Liver (tissue), 9 donors: Measurements from ENCODE around the gene SLC1A2. TPM values are rescaled to one million over a fixed set of nuclear protein-coding genes. Genes with fewer than 3 reads are reported as not detected.

Experiments
- DNase-seq: peaks from one replicate; pipeline ENCODE4 v3.0.0-alpha.2; 2017; ENCODE audit warnings: low spot score
- H3K27ac ChIP-seq, 2 donors: one replicate each; pipeline ENCODE4 v1.7.0; 2013; ENCODE audit warnings: inconsistent platforms in 2 of 2, low read length in 2 of 2, control low read depth in 1 of 2, low read depth in 1 of 2, mild to moderate bottlenecking in 1 of 2
- H3K27me3 ChIP-seq, 4 donors: one replicate each; pipeline versions ENCODE4 v1.6.1 to v1.7.0; 2013; ENCODE audit warnings: low read length in 3 of 4, inconsistent platforms in 1 of 4, mild to moderate bottlenecking in 1 of 4, moderate library complexity in 1 of 4; ENCODE audit not compliant: control insufficient read depth in 4 of 4, insufficient read depth in 4 of 4
- H3K36me3 ChIP-seq, 4 donors: one replicate each; pipeline versions ENCODE4 v1.6.1 to v1.7.0; 2013; ENCODE audit warnings: low read length in 3 of 4, mild to moderate bottlenecking in 3 of 4, low read depth in 1 of 4, moderate library complexity in 1 of 4; ENCODE audit not compliant: control insufficient read depth in 4 of 4, insufficient read depth in 3 of 4
- H3K4me1 ChIP-seq, 4 donors: one replicate each; pipeline versions ENCODE4 v1.6.1 to v1.7.0; 2013; ENCODE audit warnings: low read length in 3 of 4, mild to moderate bottlenecking in 3 of 4, moderate library complexity in 1 of 4; ENCODE audit not compliant: control insufficient read depth in 4 of 4, insufficient read depth in 4 of 4
- H3K4me3 ChIP-seq, 3 donors: one replicate each; pipeline versions ENCODE4 v1.6.1 to v1.7.0; 2013; ENCODE audit warnings: low read length in 3 of 3, control low read depth in 1 of 3, low read depth in 1 of 3, mild to moderate bottlenecking in 1 of 3
- H3K9ac ChIP-seq, 2 donors: one replicate each; pipeline ENCODE4 v1.7.0; 2013; ENCODE audit warnings: low read length in 2 of 2, mild to moderate bottlenecking in 2 of 2, moderate library complexity in 2 of 2, control low read depth in 1 of 2, low read depth in 1 of 2
- H3K9me3 ChIP-seq, 4 donors: one replicate each; pipeline versions ENCODE4 v1.6.1 to v1.7.0; 2013; ENCODE audit warnings: low read length in 3 of 4; ENCODE audit not compliant: control insufficient read depth in 4 of 4
- EGR1 ChIP-seq, 2 donors: IDR thresholded peaks; 2 replicates each; pipeline ENCODE4 v1.6.1; 2016 to 2018; ENCODE audit warnings: antibody characterized with exemption in 2 of 2, low read depth in 2 of 2
- FOXA1 ChIP-seq: IDR thresholded peaks from 2 replicates; pipeline ENCODE4 v1.6.1; 2016; ENCODE audit warnings: antibody characterized with exemption
- FOXA2 ChIP-seq: IDR thresholded peaks from 2 replicates; pipeline ENCODE4 v1.6.1; 2016; ENCODE audit warnings: antibody characterized with exemption
- GABPA ChIP-seq, 2 donors: IDR thresholded peaks in 1 of 2; conservative IDR thresholded peaks in 1 of 2; 2 replicates each; pipeline ENCODE4 v1.6.1; 2016; ENCODE audit warnings: antibody characterized with exemption in 2 of 2, mild to moderate bottlenecking in 1 of 2, moderate library complexity in 1 of 2
- HNF4A ChIP-seq, 2 donors: conservative IDR thresholded peaks; 2 replicates each; pipeline ENCODE4 v1.6.1; 2016; ENCODE audit warnings: antibody characterized with exemption in 2 of 2, mild to moderate bottlenecking in 2 of 2
- HNF4G ChIP-seq: IDR thresholded peaks from 2 replicates; pipeline ENCODE4 v1.6.1; 2016; ENCODE audit warnings: antibody characterized with exemption
- JUND ChIP-seq, 2 donors: IDR thresholded peaks; 2 replicates each; pipeline ENCODE4 v1.6.1; 2016; ENCODE audit warnings: antibody characterized with exemption in 2 of 2
- NR2F2 ChIP-seq: IDR thresholded peaks from 2 replicates; pipeline ENCODE4 v1.6.1; 2016; ENCODE audit warnings: antibody characterized with exemption
- RAD21 ChIP-seq, 2 donors: IDR thresholded peaks; 2 replicates each; pipeline ENCODE4 v1.6.1; 2016; ENCODE audit warnings: antibody characterized with exemption in 2 of 2, mild to moderate bottlenecking in 2 of 2
- RXRA ChIP-seq, 2 donors: IDR thresholded peaks; 2 replicates each; pipeline ENCODE4 v1.6.1; 2017 to 2018; ENCODE audit warnings: antibody characterized with exemption in 2 of 2, mild to moderate bottlenecking in 1 of 2
- SP1 ChIP-seq: IDR thresholded peaks from 2 replicates; pipeline ENCODE4 v1.6.1; 2018; ENCODE audit warnings: antibody characterized with exemption, mild to moderate bottlenecking
- TAF1 ChIP-seq: conservative IDR thresholded peaks from 2 replicates; pipeline ENCODE4 v1.6.1; 2016; ENCODE audit warnings: antibody characterized with exemption, mild to moderate bottlenecking
- YY1 ChIP-seq: IDR thresholded peaks from 2 replicates; pipeline ENCODE4 v1.6.1; 2016; ENCODE audit warnings: antibody characterized with exemption, mild to moderate bottlenecking
- whole genome bisulfite sequencing: extraction: QIAGEN DNeasy Blood & Tissue Kit; methylation state at CpG from one replicate; pipeline ENCODE4 v1.1.7; 2013; 5-methylcytosine and 5-hydroxymethylcytosine counted together
- polyA plus RNA-seq, 2 donors: library from polyadenylated mRNA; stranded (reverse) in 1 of 2; unstranded in 1 of 2; fragments of 200-250 nt in 1 of 2; fragments of >200 nt in 1 of 2; fragmentation: Nextera tagmentation in 1 of 2; extraction: Ambion mirVana in 1 of 2; gene quantifications; one replicate each; pipeline versions ENCODE4 v1.2.1 to v1.2.3, GENCODE V29; 2013 to 2015
- total RNA-seq, 2 donors: library from RNA; depleted of rRNA; stranded (reverse); fragments of >200 nt; gene quantifications; one replicate each; pipeline ENCODE4 v1.2.3, GENCODE V29; 2014
- TF ChIP-seq, protein P1 (sequence below): fragments of 150-350 bp; IDR thresholded peaks from 2 replicates; pipeline ENCODE4 v1.5.1; 2017; ENCODE audit warnings: improper control_type of control experiment, low read depth, low read length; ENCODE audit not compliant: missing input control
- TF ChIP-seq, protein P2 (sequence below): IDR thresholded peaks from 2 replicates; pipeline ENCODE4 v1.6.1; 2016; ENCODE audit warnings: antibody characterized with exemption
- TF ChIP-seq, protein P3 (sequence below): IDR thresholded peaks from 2 replicates; pipeline ENCODE4 v1.6.1; 2016; ENCODE audit warnings: antibody characterized with exemption
- TF ChIP-seq, protein P4 (sequence below): IDR thresholded peaks from 2 replicates; pipeline ENCODE4 v1.6.1; 2016; ENCODE audit warnings: antibody characterized with exemption, mild to moderate bottlenecking
- donor health status: healthy.
- donor health status: healthy.
- donor health status: healthy.
- donor health status: healthy.
- donor health status: healthy.

The SLC1A2 gene
- total and polyA plus RNA-seq, 4 donors: 6.4 to 19.5 (median 13.5) TPM

DNA sequence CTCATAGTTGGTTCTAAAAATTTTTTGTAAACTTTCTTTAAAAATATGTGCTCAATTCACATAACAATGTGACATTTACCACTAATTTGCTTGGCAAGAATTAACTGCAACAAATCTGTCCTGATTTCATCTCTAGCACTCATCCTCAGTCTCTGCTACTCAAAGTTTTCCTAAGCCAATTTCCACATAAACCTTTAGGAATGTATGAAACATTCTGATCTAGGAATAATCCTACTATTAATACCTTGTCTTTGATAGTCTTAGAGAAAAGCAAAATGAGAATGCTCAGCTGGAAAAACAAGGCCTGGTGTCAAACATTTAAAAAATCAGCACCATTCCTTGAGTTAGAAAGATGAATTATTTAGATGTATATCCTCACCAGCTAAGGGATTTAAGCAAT lies 166.1 kb downstream of the SLC1A2 start:
- Histone ChIP-seq H3K9ac (no peak overlapping the region), H3K27ac (no peak overlapping the region), H3K4me3 (no peak overlapping the region), H3K9me3 (no peaks in the 10 kb centered on the region), H3K4me1 (peaks cover 0 to 5% (median 0%) of the 10 kb centered on the region in 4 donors), H3K27me3 (no peaks in the 10 kb centered on the region), H3K36me3 (no peaks in the 10 kb centered on the region)
- TF ChIP-seq JUND (IDR thresholded peaks at IDR 0.05): no peak
- no peak for TF ChIP-seq FOXA1
- TF ChIP-seq SP1: no peak
- TF ChIP-seq GABPA (IDR thresholded peaks at IDR 0.05 in 1 of 2, conservative IDR thresholded peaks at IDR 0.05 in 1 of 2): no peak
- TF ChIP-seq, protein P1, sequence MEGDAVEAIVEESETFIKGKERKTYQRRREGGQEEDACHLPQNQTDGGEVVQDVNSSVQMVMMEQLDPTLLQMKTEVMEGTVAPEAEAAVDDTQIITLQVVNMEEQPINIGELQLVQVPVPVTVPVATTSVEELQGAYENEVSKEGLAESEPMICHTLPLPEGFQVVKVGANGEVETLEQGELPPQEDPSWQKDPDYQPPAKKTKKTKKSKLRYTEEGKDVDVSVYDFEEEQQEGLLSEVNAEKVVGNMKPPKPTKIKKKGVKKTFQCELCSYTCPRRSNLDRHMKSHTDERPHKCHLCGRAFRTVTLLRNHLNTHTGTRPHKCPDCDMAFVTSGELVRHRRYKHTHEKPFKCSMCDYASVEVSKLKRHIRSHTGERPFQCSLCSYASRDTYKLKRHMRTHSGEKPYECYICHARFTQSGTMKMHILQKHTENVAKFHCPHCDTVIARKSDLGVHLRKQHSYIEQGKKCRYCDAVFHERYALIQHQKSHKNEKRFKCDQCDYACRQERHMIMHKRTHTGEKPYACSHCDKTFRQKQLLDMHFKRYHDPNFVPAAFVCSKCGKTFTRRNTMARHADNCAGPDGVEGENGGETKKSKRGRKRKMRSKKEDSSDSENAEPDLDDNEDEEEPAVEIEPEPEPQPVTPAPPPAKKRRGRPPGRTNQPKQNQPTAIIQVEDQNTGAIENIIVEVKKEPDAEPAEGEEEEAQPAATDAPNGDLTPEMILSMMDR: no peak
- TF ChIP-seq, protein P2, sequence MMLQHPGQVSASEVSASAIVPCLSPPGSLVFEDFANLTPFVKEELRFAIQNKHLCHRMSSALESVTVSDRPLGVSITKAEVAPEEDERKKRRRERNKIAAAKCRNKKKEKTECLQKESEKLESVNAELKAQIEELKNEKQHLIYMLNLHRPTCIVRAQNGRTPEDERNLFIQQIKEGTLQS: no peak
- no peak for TF ChIP-seq HNF4G
- no peak for DNase-seq

DNA sequence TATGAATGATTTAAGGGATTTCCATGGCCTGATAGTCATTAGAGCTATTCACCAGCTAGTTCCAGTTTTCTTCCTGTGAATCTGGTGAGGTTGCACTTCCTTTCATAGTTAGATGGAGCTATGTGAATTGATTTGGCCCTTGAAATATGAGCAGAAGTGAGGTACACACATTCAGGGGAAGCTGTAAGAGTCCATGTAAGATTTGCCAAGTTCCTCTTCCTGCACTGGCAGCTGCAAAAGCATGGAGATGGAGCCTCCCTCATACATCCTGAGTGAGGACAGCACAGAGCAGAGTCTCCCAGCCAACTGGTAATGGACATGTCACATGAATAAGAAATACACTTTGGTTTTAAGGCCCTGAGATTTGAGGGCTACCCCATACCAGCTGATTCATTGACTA lies 168.7 kb downstream of the SLC1A2 start:
- TF ChIP-seq TAF1: no peak
- TF ChIP-seq RAD21 (IDR thresholded peaks at IDR 0.05): no peak
- no peak overlapping the region for H3K27ac ChIP-seq
- no peak overlapping the region for H3K9ac ChIP-seq
- no peak overlapping the region for H3K4me3 ChIP-seq
- no peaks in the 10 kb centered on the region for H3K9me3 ChIP-seq
- no peaks in the 10 kb centered on the region for H3K27me3 ChIP-seq
- no peaks in the 10 kb centered on the region for H3K36me3 ChIP-seq
- no peak for DNase-seq
- peaks cover 0 to 5% (median 0%) of the 10 kb centered on the region in 4 donors for H3K4me1 ChIP-seq

DNA sequence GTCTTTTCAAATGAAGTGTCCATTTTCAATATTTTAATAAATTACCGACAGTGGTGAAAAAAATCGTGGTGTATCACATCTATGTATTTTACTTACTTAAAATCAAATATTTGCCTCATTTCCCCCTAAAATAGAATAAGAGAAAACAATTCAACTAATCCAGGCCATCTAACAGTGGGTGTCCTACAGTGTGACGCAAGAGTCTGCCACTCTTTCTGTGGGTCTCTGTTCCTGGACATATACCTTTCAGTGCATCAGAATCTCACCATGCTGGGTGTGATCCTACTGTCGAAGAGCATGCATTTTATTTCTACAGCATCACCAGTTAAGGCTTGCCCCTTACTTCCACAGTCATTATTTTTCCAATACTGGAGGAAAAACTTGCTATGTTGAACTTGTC lies 169.2 kb downstream of the SLC1A2 start:
- no peak overlapping the region for H3K27ac ChIP-seq
- no peaks in the 10 kb centered on the region for H3K9me3 ChIP-seq
- DNase-seq: no peak
- no peaks in the 10 kb centered on the region for H3K27me3 ChIP-seq
- H3K4me3 ChIP-seq: no peak overlapping the region
- H3K36me3 ChIP-seq: no peaks in the 10 kb centered on the region
- TF ChIP-seq EGR1 (IDR thresholded peaks at IDR 0.05; ENCODE audit: low read depth in 2 of 2) (no peak), YY1 (no peak), HNF4A (conservative IDR thresholded peaks at IDR 0.05) (no peak), FOXA2 (no peak), TAF1 (no peak), FOXA1 (no peak), RXRA (IDR thresholded peaks at IDR 0.05) (no peak), RAD21 (IDR thresholded peaks at IDR 0.05) (no peak), NR2F2 (no peak), HNF4G (no peak), JUND (IDR thresholded peaks at IDR 0.05) (no peak), SP1 (no peak), GABPA (IDR thresholded peaks at IDR 0.05 in 1 of 2, conservative IDR thresholded peaks at IDR 0.05 in 1 of 2) (no peak)
- TF ChIP-seq, protein P3, sequence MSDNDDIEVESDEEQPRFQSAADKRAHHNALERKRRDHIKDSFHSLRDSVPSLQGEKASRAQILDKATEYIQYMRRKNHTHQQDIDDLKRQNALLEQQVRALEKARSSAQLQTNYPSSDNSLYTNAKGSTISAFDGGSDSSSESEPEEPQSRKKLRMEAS: no peak
- TF ChIP-seq, protein P1: no peak
- TF ChIP-seq, protein P2: no peak
- TF ChIP-seq, protein P4, sequence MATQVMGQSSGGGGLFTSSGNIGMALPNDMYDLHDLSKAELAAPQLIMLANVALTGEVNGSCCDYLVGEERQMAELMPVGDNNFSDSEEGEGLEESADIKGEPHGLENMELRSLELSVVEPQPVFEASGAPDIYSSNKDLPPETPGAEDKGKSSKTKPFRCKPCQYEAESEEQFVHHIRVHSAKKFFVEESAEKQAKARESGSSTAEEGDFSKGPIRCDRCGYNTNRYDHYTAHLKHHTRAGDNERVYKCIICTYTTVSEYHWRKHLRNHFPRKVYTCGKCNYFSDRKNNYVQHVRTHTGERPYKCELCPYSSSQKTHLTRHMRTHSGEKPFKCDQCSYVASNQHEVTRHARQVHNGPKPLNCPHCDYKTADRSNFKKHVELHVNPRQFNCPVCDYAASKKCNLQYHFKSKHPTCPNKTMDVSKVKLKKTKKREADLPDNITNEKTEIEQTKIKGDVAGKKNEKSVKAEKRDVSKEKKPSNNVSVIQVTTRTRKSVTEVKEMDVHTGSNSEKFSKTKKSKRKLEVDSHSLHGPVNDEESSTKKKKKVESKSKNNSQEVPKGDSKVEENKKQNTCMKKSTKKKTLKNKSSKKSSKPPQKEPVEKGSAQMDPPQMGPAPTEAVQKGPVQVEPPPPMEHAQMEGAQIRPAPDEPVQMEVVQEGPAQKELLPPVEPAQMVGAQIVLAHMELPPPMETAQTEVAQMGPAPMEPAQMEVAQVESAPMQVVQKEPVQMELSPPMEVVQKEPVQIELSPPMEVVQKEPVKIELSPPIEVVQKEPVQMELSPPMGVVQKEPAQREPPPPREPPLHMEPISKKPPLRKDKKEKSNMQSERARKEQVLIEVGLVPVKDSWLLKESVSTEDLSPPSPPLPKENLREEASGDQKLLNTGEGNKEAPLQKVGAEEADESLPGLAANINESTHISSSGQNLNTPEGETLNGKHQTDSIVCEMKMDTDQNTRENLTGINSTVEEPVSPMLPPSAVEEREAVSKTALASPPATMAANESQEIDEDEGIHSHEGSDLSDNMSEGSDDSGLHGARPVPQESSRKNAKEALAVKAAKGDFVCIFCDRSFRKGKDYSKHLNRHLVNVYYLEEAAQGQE: no peak
- H3K4me1 ChIP-seq: peaks cover 0 to 2% (median 0%) of the 10 kb centered on the region in 4 donors
- WGBS: 95% methylated on average over 4 of the region's 4 CpGs
- no peak overlapping the region for H3K9ac ChIP-seq
